Parathyroid adenoma (tissue), 2 donors: ENCODE results near the gene NPAS3.

Experiments used
- H2AFZ ChIP-seq: fragments of 300-600 bp; sonication (generic); one replicate; pipeline ENCODE4 v1.7.0; 2017; ENCODE audit warnings: antibody characterized with exemption, mild to moderate bottlenecking
- H3K27ac ChIP-seq: fragments of 300-600 bp; sonication (generic); one replicate; pipeline ENCODE4 v1.7.0; 2017
- H3K27me3 ChIP-seq: fragments of 300-600 bp; sonication (generic); one replicate; pipeline ENCODE4 v1.7.0; 2017; ENCODE audit warnings: low read length; ENCODE audit not compliant: control insufficient read depth, insufficient read depth
- H3K36me3 ChIP-seq: fragments of 300-600 bp; sonication (generic); one replicate; pipeline ENCODE4 v1.7.0; 2017; ENCODE audit warnings: low read length; ENCODE audit not compliant: control insufficient read depth, insufficient read depth
- H3K4me1 ChIP-seq: fragments of 300-600 bp; sonication (generic); one replicate; pipeline ENCODE4 v1.7.0; 2017; ENCODE audit warnings: control low read depth
- H3K4me2 ChIP-seq: fragments of 300-600 bp; sonication (generic); one replicate; pipeline ENCODE4 v1.7.0; 2017; ENCODE audit warnings: low read length
- H3K4me3 ChIP-seq: fragments of 300-600 bp; sonication (generic); one replicate; pipeline ENCODE4 v1.7.0; 2017; ENCODE audit warnings: low read depth, low read length
- H3K79me2 ChIP-seq: fragments of 300-600 bp; sonication (generic); one replicate; pipeline ENCODE4 v1.7.0; 2017; ENCODE audit warnings: control low read depth
- H3K9ac ChIP-seq: fragments of 300-600 bp; sonication (generic); one replicate; pipeline ENCODE4 v1.7.0; 2017; ENCODE audit warnings: mild to moderate bottlenecking
- H3K9me3 ChIP-seq: fragments of 300-600 bp; sonication (generic); one replicate; pipeline ENCODE4 v1.7.0; 2017; ENCODE audit warnings: low read length; ENCODE audit not compliant: control insufficient read depth
- TF ChIP-seq, protein P1 (sequence below): fragments of 300-600 bp; sonication (generic); IDR thresholded peaks from one replicate; pipeline ENCODE4 v1.7.0; 2017; ENCODE audit warnings: antibody characterized with exemption, mild to moderate bottlenecking
- donor health status: primary hyperparathyroidism.

The NPAS3 gene

DNA sequence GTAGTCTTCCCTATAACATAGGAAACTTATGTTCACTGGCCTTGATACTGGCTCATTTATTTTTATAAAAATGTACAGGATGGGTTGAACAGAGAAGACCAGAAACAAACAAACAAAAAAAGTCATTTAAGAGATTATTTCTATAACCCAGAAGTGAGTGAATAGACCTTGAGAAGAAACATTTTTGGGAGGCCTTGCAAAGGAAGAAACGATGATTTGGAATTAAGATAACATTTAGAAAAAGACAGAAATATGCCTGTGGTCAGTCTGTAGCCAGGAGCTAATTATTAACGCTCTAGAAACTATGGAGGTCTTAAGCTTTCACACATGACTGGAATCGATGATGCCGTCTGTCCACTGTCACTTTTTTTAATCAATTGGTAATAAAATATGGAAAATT lies 748.2 kb downstream of the NPAS3 start:
- TF ChIP-seq, protein P1, sequence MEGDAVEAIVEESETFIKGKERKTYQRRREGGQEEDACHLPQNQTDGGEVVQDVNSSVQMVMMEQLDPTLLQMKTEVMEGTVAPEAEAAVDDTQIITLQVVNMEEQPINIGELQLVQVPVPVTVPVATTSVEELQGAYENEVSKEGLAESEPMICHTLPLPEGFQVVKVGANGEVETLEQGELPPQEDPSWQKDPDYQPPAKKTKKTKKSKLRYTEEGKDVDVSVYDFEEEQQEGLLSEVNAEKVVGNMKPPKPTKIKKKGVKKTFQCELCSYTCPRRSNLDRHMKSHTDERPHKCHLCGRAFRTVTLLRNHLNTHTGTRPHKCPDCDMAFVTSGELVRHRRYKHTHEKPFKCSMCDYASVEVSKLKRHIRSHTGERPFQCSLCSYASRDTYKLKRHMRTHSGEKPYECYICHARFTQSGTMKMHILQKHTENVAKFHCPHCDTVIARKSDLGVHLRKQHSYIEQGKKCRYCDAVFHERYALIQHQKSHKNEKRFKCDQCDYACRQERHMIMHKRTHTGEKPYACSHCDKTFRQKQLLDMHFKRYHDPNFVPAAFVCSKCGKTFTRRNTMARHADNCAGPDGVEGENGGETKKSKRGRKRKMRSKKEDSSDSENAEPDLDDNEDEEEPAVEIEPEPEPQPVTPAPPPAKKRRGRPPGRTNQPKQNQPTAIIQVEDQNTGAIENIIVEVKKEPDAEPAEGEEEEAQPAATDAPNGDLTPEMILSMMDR, result no peak
- H3K9me3 ChIP-seq, result no peaks in the 10 kb centered on the region
- no peak overlapping the region for H2AFZ ChIP-seq
- H3K4me2 ChIP-seq, result no peak overlapping the region
- H3K27ac ChIP-seq, result no peak overlapping the region
- H3K36me3 ChIP-seq, result no peaks in the 10 kb centered on the region
- no peak overlapping the region for H3K9ac ChIP-seq
- H3K27me3 ChIP-seq, result no peaks in the 10 kb centered on the region
- H3K79me2 ChIP-seq, result no peaks in the 10 kb centered on the region
- H3K4me1 ChIP-seq, result no peaks in the 10 kb centered on the region
- no peak overlapping the region for H3K4me3 ChIP-seq

DNA sequence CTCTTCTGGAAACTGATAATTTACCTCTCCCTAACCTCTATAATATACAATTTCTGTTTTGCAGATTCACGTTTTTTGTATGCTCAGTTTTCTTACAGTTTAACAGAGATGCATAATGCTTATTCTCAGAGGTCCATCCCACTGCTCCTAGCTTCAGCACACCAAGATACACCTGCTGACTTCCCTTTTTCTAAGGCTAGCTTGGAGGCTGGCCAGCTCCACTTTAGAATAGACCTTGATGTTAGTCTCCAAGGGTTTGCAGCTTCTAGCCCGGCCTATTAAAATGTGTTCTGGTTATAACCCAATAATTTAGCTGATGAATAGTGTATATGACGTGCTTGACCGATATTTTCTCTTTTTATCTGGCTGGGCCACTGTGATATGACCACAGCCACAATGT lies 751.0 kb downstream of the NPAS3 start:
- no peaks in the 10 kb centered on the region for H3K27me3 ChIP-seq
- H3K36me3 ChIP-seq, result no peaks in the 10 kb centered on the region
- H2AFZ ChIP-seq, result no peak overlapping the region
- H3K79me2 ChIP-seq, result no peaks in the 10 kb centered on the region
- no peak overlapping the region for H3K4me2 ChIP-seq
- H3K4me1 ChIP-seq, result no peaks in the 10 kb centered on the region
- no peak overlapping the region for H3K9ac ChIP-seq
- H3K27ac ChIP-seq, result no peak overlapping the region
- no peak overlapping the region for H3K4me3 ChIP-seq
- TF ChIP-seq, protein P1, result no peak
- no peaks in the 10 kb centered on the region for H3K9me3 ChIP-seq

DNA sequence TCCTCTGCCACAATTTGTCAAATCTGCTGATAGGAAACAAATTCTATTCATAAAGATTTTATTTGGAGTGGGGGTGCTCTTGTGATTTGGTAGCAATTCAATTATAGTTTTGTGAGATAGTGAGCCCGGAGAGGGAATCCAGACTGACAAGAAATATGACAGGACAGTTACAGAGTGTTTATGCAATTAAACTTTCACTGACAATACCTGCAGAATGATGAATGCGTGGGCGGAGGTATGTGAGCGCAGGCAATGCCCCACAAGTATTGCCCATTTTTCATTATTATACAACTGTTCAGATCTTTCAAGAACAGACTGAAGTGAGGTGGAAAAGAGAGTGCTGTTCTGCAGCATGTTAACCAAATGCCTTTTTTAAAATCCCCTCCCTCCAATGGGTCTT lies 753.2 kb downstream of the NPAS3 start:
- Histone ChIP-seq H3K9ac (no peak overlapping the region), H3K4me1 (no peaks in the 10 kb centered on the region), H3K79me2 (no peaks in the 10 kb centered on the region), H2AFZ (no peak overlapping the region), H3K27me3 (no peaks in the 10 kb centered on the region), H3K4me2 (no peak overlapping the region), H3K27ac (no peak overlapping the region), H3K36me3 (no peaks in the 10 kb centered on the region), H3K4me3 (no peak overlapping the region), H3K9me3 (no peaks in the 10 kb centered on the region)
- TF ChIP-seq, protein P1, result no peak

DNA sequence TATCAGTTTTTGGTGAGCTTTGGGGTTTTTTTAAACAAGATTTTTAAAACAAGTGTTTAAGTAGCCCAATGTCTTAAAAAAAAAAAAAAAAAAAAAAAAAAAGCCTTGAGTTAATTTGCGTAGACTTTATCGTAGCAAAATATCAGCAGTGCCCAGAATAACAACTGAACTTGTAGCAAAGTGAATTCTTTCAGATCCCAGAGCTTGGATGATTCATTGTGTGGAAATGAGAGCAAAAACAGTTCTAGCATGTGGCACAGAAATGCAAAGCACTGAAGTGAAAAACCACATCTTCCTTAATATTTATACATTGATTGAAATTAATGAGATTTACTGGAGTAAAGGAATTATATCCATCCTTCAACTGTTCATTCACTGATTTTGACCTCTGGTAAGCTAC lies 754.1 kb downstream of the NPAS3 start:
- no peak overlapping the region for H3K4me2 ChIP-seq
- H3K9me3 ChIP-seq, result no peaks in the 10 kb centered on the region
- TF ChIP-seq, protein P1, result no peak
- no peaks in the 10 kb centered on the region for H3K79me2 ChIP-seq
- H3K36me3 ChIP-seq, result no peaks in the 10 kb centered on the region
- no peak overlapping the region for H2AFZ ChIP-seq
- H3K9ac ChIP-seq, result no peak overlapping the region
- H3K27me3 ChIP-seq, result no peaks in the 10 kb centered on the region
- no peak overlapping the region for H3K4me3 ChIP-seq
- H3K27ac ChIP-seq, result no peak overlapping the region
- H3K4me1 ChIP-seq, result no peaks in the 10 kb centered on the region

DNA sequence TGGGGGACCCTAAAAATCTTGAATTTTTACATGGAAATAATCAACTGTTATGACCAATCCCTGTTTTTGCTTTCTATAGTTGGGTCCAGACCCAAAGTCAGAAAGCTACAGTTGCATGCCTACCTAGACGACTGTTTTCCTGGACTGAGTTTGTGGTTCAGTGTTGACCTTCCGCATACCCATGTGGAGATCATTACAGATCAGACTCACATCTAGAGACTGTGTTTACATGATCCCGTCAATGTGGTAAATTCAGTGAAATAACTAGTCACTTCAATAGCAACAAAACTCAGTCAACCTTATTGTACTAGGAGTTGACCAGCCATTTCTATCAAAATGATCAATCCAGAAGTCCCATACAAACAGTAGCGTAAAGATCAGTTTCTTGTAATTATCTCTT lies 754.6 kb downstream of the NPAS3 start:
- no peaks in the 10 kb centered on the region for H3K27me3 ChIP-seq
- no peak overlapping the region for H3K4me2 ChIP-seq
- H3K9me3 ChIP-seq, result no peaks in the 10 kb centered on the region
- H3K27ac ChIP-seq, result no peak overlapping the region
- TF ChIP-seq, protein P1, result no peak
- H3K79me2 ChIP-seq, result no peaks in the 10 kb centered on the region
- H3K4me1 ChIP-seq, result no peaks in the 10 kb centered on the region
- no peak overlapping the region for H3K4me3 ChIP-seq
- H3K36me3 ChIP-seq, result no peaks in the 10 kb centered on the region
- H3K9ac ChIP-seq, result no peak overlapping the region
- no peak overlapping the region for H2AFZ ChIP-seq
